Activated gamma-delta T cell treated with Interleukin-2 at 50 U/mL for 16 hours (primary cell): ENCODE measurements around the gene COMT.
A peak's percentile ranks its signal among the peaks of the same experiment; 100 is the strongest.

ENCODE experiments used
- DNase-seq: peaks from one replicate; pipeline ENCODE4 v3.0.0-alpha.2; 2020

COMT gene

GRCh38 chr22:19970479-19971275, 29.1 kb downstream of the COMT start:
- DNase-seq = peak; percentile 78

DNA sequence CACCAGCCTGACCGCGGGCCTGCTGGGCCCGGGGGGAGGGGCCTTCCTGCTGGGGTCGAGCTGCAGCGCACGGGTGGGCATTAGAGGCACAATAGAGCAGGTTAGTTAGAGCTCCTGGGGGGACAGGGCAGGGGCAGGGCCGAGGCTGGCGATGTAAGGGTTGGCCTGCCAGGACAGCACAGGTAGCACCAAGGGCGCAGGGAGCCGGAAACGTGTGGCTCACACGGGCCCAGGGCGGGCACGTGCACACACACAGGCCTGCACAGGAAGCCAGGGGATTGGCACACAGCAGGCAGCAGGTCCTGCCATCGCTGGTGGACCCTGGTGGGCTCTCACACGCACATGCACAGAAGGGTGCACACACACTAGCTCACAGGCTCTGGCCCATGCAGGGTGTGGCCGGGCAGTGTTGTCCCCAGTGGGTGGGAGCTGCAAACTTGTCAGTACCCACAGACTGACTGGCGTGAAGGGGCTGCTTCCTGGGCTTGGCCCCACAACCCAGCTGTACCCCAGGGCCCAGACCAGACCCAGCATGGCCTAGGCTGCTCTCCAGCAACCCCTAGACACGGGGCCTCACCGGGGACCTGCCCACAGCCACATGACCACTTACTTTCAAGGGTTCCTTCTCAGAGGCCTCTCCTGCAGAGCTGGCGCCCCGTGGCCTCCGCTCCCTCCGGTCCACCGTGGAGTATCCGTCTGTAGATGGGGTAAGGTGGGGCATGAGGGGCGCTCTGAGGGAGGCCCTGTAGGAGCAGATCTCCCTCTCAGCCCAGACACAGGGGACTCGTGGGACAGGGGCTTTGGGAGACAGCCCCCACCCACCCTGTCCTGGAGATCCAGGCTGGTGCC, 29.9 kb downstream of the COMT start:
- DNase-seq = peak; percentile 24

- no peak for DNase-seq
These were observed 30.7 kb downstream of the COMT start for GRCh38 chr22:19972251-19972650.

DNA sequence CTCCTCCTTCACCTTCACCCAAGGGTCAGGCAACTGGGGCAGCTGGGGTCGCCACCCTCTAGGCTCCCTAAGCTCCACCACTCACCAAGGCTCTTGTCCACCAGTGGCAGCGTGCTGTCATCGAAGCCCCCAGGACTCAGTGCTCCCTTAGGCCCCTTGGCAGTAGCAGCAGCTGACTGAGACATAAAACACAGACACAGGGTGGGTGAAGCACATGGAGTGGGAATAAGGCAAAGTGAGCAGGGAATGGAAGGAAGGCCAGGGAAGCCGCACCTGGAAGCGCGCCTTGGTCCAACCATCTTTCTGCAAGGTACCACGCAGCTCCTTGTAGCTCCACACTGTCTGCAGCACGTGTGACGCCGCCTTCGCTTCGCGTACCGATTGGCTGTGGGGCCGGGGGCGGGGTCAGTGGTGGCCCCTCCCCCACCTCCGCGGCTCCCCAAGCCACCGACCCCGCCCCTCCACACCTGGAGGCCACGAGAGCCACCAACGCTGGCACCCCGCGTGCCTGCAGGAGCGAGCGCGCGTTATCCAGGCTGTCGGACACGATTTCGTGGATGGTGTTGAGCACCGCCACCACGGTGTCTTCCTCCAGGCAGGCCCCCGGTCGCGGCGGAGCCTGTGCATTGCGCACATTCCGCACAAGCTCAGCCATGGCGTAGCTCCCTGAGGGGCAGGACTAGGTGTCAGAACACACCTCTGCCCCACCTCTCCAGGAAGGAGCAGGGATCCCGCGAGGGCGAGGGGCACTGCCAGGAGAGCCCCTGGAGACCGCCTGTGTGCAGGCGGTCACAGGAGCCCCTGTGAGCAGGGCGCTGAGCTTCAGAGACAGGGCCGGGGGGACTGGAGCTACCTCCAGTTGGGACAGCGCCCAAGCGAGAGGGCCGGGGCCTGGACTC, 31.3 kb downstream of the COMT start:
- DNase-seq = no peak

DNA sequence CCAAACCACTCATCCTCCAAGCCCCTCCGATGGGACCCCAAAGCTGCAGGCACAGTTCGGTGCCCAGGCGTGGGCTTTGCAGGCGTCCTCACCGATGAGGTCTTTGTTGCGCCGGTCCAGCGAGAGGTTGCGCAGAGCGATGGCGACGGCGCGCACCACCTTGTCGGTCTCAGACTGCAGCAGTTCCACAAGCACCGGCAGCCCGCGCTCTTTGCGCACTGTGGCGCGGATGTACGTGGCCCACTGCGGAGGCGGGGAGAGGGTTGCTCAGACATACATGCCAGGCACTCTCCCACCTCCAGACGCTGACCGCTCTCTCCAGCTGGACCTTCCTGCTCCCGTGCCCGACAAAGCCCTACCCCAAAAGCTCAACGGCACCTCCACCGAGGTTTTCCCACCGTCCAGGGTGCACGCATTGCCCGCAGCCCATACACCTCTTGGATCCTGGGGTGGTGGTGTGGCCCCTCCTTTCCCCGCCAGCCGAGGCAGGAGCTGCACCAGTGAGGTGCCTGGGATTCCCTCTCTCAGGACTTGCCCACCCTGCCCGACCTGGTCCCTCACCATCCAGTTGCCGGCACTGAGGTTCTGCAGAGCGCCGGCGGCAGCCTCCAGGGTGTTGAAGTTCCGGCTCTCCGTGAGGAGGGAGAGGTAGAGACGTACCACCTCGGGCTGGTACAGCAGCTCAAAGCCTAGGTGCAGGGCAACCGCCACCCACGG, 32.1 kb downstream of the COMT start:
- DNase-seq = no peak

- no peak for DNase-seq
These were observed 32.8 kb downstream of the COMT start for GRCh38 chr22:19974268-19974861.

GRCh38 chr22:19974935-19975706, 33.5 kb downstream of the COMT start:
- DNase-seq = no peak

DNA sequence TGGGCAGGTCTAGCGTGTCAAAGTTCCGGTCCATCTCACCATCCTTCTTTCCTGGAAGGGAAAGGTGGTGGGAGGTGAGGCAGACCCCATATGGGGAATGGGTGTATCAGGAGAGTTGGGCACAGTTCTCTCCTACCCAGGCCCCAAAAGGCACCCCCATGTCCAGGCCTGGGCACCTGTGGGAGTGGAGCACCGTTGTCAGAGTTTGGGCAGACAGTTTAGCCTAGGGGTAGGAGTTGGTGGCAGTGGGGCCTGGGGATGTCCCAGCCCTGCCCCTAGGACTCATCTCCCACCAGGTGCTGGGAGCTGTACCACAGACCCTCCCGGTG, 34.1 kb downstream of the COMT start:
- no peak for DNase-seq

DNA sequence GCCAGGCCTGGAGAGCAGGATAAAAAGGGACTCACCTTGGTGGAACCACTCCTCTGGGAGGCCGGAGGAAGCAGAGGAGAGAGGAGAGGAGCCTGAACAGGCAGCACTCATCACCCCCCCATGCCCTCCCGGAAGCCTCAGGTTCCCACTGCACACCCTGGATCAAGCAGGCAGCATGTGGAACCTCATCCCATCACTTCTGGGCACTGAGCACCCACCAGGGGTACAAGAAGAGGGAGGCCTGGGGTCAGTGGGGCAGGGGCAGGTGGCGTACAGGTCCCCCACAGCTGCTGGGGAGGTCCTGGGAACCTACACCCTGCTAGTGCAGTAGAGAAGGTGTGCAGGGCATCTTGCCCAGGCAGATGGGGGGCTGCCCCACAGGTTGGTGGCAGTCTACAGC, 35.1 kb downstream of the COMT start:
- DNase-seq = no peak

DNA sequence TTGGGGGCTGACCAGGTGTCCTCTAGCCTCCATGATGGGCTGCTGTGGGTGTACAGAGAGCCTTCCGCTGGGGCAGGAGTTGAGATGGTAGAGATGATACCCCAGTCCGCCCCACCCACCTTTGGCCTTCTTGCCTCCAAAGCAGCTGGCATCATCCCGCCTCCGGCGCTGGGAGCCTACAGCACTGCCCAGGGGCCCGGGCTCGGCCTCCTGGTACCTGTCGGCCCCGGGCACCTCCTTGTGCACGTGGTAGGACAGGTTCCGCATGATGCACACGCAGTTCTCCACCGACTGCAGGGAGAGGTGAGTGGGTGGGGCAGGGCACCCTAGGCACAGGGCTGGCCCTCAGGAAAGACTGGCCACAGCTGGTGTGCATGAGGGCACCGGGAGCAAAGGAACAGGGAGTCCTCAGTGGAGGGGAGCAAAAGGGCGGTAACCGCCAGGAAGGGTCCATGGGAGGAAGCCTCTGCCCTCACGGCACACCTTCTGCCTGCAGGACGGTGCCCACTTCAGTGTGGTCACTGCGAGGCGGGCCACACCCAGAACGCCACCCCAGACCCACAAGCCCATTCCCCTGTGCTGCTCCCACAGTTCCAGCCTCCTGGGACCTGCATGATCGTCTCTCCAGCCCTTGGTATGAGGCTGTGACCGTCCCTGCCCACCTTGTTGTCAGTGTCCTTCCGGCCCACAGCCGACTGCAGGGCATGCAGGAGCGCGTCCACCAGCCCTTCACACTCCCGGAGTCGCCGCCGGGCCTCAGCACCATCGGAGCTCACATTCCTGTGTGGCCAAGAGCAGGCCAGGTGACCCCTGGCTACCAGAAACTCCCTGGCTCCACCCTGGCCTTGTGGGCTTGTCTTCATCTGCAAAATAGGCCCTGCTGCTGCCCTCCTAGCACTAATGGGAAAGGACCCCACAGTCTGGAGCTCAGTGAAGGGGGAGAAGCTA, 36.0 kb downstream of the COMT start:
- no peak for DNase-seq

GRCh38 chr22:19978748-19979147, 37.2 kb downstream of the COMT start:
- DNase-seq = no peak

GRCh38 chr22:19979712-19980493, 38.3 kb downstream of the COMT start:
- no peak for DNase-seq

- no peak for DNase-seq
These were observed 39.2 kb downstream of the COMT start for GRCh38 chr22:19980766-19981165.

GRCh38 chr22:19981171-19981960, 39.8 kb downstream of the COMT start:
- DNase-seq = no peak

- no peak for DNase-seq
These were observed 40.7 kb downstream of the COMT start for GRCh38 chr22:19981961-19982920.

- no peak for DNase-seq
These were observed 41.5 kb downstream of the COMT start for GRCh38 chr22:19982991-19983578.

DNA sequence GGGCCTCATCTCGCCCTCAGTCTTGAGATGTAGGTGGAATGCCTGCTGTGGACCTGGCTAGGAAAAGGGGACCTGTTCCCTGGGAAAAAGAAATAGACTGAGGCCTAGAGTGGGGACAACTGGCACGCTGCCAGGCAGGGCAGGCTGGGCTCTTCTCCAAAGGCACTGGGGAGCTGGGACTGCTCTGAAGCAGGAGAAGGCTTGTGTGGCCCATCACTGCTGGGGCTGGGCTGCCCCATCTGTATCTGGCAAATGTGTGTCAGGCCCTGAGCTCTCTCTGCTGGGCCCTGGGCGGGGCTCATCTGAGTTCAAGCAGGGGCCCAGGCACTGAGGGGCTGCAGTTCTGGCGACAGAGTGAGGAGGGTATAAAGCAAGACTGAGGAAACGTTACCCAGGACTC, 42.2 kb downstream of the COMT start:
- no peak for DNase-seq
